ENCODE data around the gene E2F6. TPM values are rescaled to one million over a fixed set of nuclear protein-coding genes. Genes with fewer than 3 reads are reported as not detected.
A peak's percentile ranks its signal among the peaks of the same experiment; 100 is the strongest.

Gene E2F6
- total RNA-seq, 4 donors from 2014 or later = 10.1 to 18.2 (median 13.4) TPM

GRCh38 chr2:11396467-11397445 lies 69.2 kb downstream of the E2F6 start:
- no peak for TF ChIP-seq POLR2A (IDR thresholded peaks at IDR 0.05)
- TF ChIP-seq, protein P1, sequence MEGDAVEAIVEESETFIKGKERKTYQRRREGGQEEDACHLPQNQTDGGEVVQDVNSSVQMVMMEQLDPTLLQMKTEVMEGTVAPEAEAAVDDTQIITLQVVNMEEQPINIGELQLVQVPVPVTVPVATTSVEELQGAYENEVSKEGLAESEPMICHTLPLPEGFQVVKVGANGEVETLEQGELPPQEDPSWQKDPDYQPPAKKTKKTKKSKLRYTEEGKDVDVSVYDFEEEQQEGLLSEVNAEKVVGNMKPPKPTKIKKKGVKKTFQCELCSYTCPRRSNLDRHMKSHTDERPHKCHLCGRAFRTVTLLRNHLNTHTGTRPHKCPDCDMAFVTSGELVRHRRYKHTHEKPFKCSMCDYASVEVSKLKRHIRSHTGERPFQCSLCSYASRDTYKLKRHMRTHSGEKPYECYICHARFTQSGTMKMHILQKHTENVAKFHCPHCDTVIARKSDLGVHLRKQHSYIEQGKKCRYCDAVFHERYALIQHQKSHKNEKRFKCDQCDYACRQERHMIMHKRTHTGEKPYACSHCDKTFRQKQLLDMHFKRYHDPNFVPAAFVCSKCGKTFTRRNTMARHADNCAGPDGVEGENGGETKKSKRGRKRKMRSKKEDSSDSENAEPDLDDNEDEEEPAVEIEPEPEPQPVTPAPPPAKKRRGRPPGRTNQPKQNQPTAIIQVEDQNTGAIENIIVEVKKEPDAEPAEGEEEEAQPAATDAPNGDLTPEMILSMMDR (IDR thresholded peaks at IDR 0.05) = no peak
- intact Hi-C loops (cut with DNase I; ENCODE audit: low total_unique reads) = no loop called here
- DNase-seq (ENCODE audit: low spot score in 2 of 2) = peak in 1 of 2 donors; percentile 80
- 83 to 85% methylated on average over 14 to 15 of the region's 15 CpGs for WGBS, 2 donors
- no peak overlapping the region for H3K4me3 ChIP-seq (ENCODE audit: low read depth, poor library complexity, severe bottlenecking)

GRCh38 chr2:11396021-11396420 lies 69.9 kb downstream of the E2F6 start:
- no peak overlapping the region for H3K4me3 ChIP-seq (ENCODE audit: low read depth, poor library complexity, severe bottlenecking)
- TF ChIP-seq, protein P1 (IDR thresholded peaks at IDR 0.05) = no peak
- no peak for TF ChIP-seq POLR2A (IDR thresholded peaks at IDR 0.05)
- DNase-seq (ENCODE audit: low spot score in 2 of 2) = peak in 1 of 2 donors; percentile 62
- WGBS, 2 donors = 91 to 92% methylated on average over 8 of the region's 8 CpGs
- intact Hi-C loops (cut with DNase I; ENCODE audit: low total_unique reads) = no loop called here

- DNase-seq (ENCODE audit: low spot score in 2 of 2) = peak in 1 of 2 donors; percentile 84
- intact Hi-C loops (cut with DNase I; ENCODE audit: low total_unique reads) = no loop called here
- WGBS, 2 donors = 61 to 63% methylated on average over 11 of the region's 11 CpGs
These were observed 70.6 kb downstream of the E2F6 start for GRCh38 chr2:11395389-11395788.

More at GRCh38 chr2:11395389-11395788, 70.6 kb downstream of the E2F6 start:
- TF ChIP-seq, protein P1 (IDR thresholded peaks at IDR 0.05) = no peak
- TF ChIP-seq POLR2A (IDR thresholded peaks at IDR 0.05) = no peak
- no peak overlapping the region for H3K4me3 ChIP-seq (ENCODE audit: low read depth, poor library complexity, severe bottlenecking)

Other genes starting within 250 kb of the E2F6 start
- gene ROCK2, start 121.5 kb downstream of the E2F6 start, total RNA-seq = 10 to 100 TPM; 18.0 to 34.8 (median 23.2) TPM
- 10 to 100 TPM in 1 of 4 donors, 1 to 10 TPM in 3; 2.4 to 12.2 (median 4.0) TPM for gene GREB1, start 67.9 kb upstream of the E2F6 start, total RNA-seq
- not detected for gene NTSR2, start 204.0 kb upstream of the E2F6 start, total RNA-seq

Data from lower leg skin (tissue), 4 donors.